Upper lobe of right lung (tissue), 1 donor: ENCODE measurements around the gene DDHD1. TPM values are rescaled to one million over a fixed set of nuclear protein-coding genes. Genes with fewer than 3 reads are reported as not detected.
"Not testable (repeated sequence)": the region's sequence is repeated elsewhere in the genome, so short reads cannot be mapped to it uniquely, and the experiment has no call there.

Source experiments
- ATAC-seq: fragments of 200-7000 bp; cut with Tn5 transposase; one replicate; pipeline ENCODE4 v1.9.1; 2020; ENCODE audit warnings: mild to moderate bottlenecking, moderate library complexity
- DNase-seq: peaks from one replicate; pipeline ENCODE4 v3.0.0-alpha.2; 2020
- H3K27ac ChIP-seq: fragments of 200-600 bp; one replicate; pipeline ENCODE4 v1.8.0; 2022
- H3K27me3 ChIP-seq: fragments of 200-600 bp; one replicate; pipeline ENCODE4 v1.8.0; 2022; ENCODE audit warnings: mild to moderate bottlenecking
- H3K36me3 ChIP-seq: fragments of 200-600 bp; one replicate; pipeline ENCODE4 v1.8.0; 2022
- H3K4me1 ChIP-seq: fragments of 200-600 bp; one replicate; pipeline ENCODE4 v1.8.0; 2022
- H3K4me3 ChIP-seq: fragments of 200-600 bp; one replicate; pipeline ENCODE4 v1.8.0; 2022; ENCODE audit warnings: mild to moderate bottlenecking
- H3K9me3 ChIP-seq: fragments of 200-600 bp; one replicate; pipeline ENCODE4 v1.8.0; 2022
- CTCF ChIP-seq: fragments of 200-600 bp; IDR thresholded peaks from one replicate; pipeline ENCODE4 v1.8.0; 2022; ENCODE audit warnings: antibody characterized with exemption
- intact Hi-C: fragments of 100-400 bp; cut with DNase I; formaldehyde crosslinking; loops from one replicate; pipeline ENCODE4 v1.11.0; 2022
- total RNA-seq: library from RNA; stranded (reverse); fragmentation: NEBNext Ultra II Directional; extraction: Animal tissue kit (Norgen Biotek cat#: 25700); gene quantifications from one replicate; pipeline ENCODE4 v1.2.1, GENCODE V29; 2021
- donor health status: DM: no; HTN: yes; CAD: no; lungs with severe emphysema.

The DDHD1 gene
- total RNA-seq, 1 donor from 2014 or later = 25.3 TPM

GRCh38 chr14:53187921-53188463, 34.9 kb upstream of the DDHD1 start:
- no peaks in the 10 kb centered on the region for H3K27me3 ChIP-seq
- no peaks in the 10 kb centered on the region for H3K9me3 ChIP-seq
- H3K4me3 ChIP-seq = no peak overlapping the region
- no peak for ATAC-seq
- no peaks in the 10 kb centered on the region for H3K36me3 ChIP-seq
- H3K27ac ChIP-seq = no peak overlapping the region
- no peak for TF ChIP-seq CTCF
- intact Hi-C loops = no loop called here
- no peak for DNase-seq
- H3K4me1 ChIP-seq = no peaks in the 10 kb centered on the region

DNA sequence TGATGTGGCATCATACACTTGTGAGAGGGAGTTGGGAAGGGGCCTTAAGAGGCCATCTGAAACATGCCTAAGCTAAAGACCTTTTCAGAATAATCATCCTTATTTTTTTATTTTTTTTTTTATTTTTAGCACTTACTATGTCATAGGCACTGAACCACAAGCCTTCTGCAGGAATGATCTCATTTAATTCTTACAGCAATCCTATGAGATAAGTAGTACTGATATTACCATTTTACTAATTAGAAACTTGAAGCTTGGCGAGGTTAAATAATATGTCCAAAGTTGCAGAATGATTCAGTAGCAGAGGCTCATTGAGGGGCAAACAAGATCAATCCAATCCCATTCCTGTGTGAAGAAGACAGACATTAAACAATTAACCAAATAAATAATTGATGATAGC, 33.4 kb upstream of the DDHD1 start:
- no peaks in the 10 kb centered on the region for H3K4me1 ChIP-seq
- H3K27me3 ChIP-seq = no peaks in the 10 kb centered on the region
- DNase-seq (no peak), ATAC-seq (no peak)
- no peak overlapping the region for H3K4me3 ChIP-seq
- no peaks in the 10 kb centered on the region for H3K9me3 ChIP-seq
- intact Hi-C loops = no loop called here
- no peak overlapping the region for H3K27ac ChIP-seq
- H3K36me3 ChIP-seq = no peaks in the 10 kb centered on the region
- no peak for TF ChIP-seq CTCF

GRCh38 chr14:53183611-53184010, 30.5 kb upstream of the DDHD1 start:
- H3K9me3 ChIP-seq = no peaks in the 10 kb centered on the region
- intact Hi-C loops = no loop called here
- ATAC-seq (no peak), DNase-seq (no peak)
- H3K4me3 ChIP-seq = no peak overlapping the region
- H3K27ac ChIP-seq = no peak overlapping the region
- no peaks in the 10 kb centered on the region for H3K4me1 ChIP-seq
- no peak for TF ChIP-seq CTCF
- H3K36me3 ChIP-seq = no peaks in the 10 kb centered on the region
- no peaks in the 10 kb centered on the region for H3K27me3 ChIP-seq

GRCh38 chr14:53183056-53183455, 29.9 kb upstream of the DDHD1 start:
- DNase-seq (no peak), ATAC-seq (no peak)
- intact Hi-C loops = no loop called here
- H3K27ac ChIP-seq = no peak overlapping the region
- no peak for TF ChIP-seq CTCF
- H3K27me3 ChIP-seq = no peaks in the 10 kb centered on the region
- H3K36me3 ChIP-seq = no peaks in the 10 kb centered on the region
- H3K4me1 ChIP-seq = no peaks in the 10 kb centered on the region
- no peak overlapping the region for H3K4me3 ChIP-seq
- H3K9me3 ChIP-seq = no peaks in the 10 kb centered on the region

- H3K4me3 ChIP-seq, H3K27ac ChIP-seq, DNase-seq, intact Hi-C loops, H3K27me3 ChIP-seq, ATAC-seq, H3K36me3 ChIP-seq, H3K9me3 ChIP-seq, H3K4me1 ChIP-seq: not testable (repeated sequence)
Measured at GRCh38 chr14:53181463-53182081, 28.4 kb upstream of the DDHD1 start.

GRCh38 chr14:53180272-53181221, 27.4 kb upstream of the DDHD1 start:
- ATAC-seq = peak; percentile 62

DNA sequence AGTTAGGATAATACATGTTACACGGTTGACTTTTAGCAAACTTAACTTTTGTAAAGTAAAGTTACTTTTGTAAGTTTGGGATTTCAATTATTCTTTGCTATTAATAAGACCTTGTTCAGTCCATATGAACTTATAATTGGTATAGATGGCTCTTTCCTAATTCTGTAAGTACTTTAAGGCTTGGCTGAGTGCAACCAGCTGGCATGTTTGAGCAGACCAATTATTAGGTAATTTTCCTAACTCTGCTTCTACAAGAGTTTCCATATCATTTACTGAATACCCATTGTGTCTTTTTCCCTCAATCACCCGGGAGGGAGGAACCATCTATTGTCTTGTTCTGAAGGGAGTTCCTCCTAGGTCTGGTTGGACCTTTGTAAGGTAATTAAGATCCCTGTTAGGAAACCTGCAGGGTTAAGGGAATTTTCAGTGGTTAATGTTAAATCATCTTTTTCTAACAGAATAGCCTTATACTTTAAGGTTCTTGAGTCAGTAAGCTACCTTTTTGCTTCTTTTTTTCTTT, 26.4 kb upstream of the DDHD1 start:
- ATAC-seq, H3K27me3 ChIP-seq, H3K9me3 ChIP-seq, intact Hi-C loops, H3K4me3 ChIP-seq, DNase-seq, H3K36me3 ChIP-seq, H3K27ac ChIP-seq, H3K4me1 ChIP-seq: not testable (repeated sequence)

More at GRCh38 chr14:53180272-53181221, 27.4 kb upstream of the DDHD1 start:
- Histone ChIP-seq H3K27me3 (no peaks in the 10 kb centered on the region), H3K27ac (no peak overlapping the region), H3K4me3 (no peak overlapping the region), H3K9me3 (no peaks in the 10 kb centered on the region), H3K4me1 (no peaks in the 10 kb centered on the region), H3K36me3 (no peaks in the 10 kb centered on the region)
- no peak for DNase-seq
- intact Hi-C loops = no loop called here
- TF ChIP-seq CTCF = peak; percentile 27
